Activated CD4-positive, alpha-beta T cell treated with anti-CD3 and anti-CD28 coated beads, Interleukin-2, amount 50 U/mL, for 4 hours (primary cell): Measurements from ENCODE around the gene PAQR4.
A peak's percentile ranks its signal among the peaks of the same experiment; 100 is the strongest.

ENCODE experiments used
- DNase-seq, 2 experiments: peaks; one replicate each; pipeline ENCODE4 v3.0.0-alpha.2; 2020

The PAQR4 gene

DNA sequence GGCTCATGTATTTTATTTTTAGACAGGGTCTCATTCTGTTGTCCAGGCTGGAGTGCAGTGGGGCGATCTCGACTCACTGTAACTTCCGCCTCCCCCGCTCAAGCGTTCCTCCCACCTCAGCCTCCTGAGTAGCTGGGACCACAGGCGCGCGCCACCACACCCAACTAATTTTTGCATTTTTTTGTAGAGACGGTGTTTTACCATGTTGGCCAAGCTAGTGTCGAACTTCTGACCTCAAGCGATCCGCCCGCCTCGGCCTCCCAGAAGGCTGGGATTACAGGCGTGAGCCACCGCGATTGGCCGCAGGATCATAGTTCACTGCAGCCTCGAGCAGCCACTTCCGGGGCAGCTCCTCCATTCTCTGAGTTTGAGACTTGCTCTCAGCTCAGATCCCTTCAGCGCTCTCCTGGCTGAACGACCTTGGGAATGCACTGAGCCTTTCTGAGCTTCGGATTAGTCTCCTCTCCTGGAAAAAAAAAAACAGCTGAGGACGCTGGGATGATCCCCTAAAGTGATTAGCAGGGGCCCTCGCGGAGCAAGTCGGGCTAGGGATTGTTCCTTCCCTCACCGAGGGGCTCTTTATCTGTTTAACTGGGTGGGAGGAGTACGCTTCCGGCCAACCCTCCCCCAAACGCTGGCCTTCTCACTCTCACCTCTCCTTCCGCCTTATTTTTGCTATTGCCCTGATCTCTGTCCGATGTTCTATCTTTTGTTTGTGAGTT is 12.2 kb downstream of the PAQR4 start:
- no peak for DNase-seq

DNA sequence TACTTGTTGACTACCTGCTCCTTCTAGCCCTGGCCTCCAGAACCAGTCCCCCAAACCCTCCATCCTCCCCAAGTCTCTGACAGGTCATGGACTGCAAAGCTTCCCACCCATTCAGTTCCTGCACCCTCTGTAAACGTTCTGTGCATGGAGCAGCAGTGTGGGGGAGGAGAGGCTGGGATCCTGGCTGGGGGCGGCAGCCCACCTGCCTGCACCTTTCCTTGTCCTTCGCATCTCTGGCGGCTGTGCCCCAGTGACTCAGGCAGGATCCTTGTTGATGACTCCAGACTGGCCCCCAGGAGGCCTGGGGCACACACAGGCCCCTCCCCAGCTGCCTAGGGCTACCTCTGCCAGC is 12.7 kb downstream of the PAQR4 start:
- no peak for DNase-seq

DNA sequence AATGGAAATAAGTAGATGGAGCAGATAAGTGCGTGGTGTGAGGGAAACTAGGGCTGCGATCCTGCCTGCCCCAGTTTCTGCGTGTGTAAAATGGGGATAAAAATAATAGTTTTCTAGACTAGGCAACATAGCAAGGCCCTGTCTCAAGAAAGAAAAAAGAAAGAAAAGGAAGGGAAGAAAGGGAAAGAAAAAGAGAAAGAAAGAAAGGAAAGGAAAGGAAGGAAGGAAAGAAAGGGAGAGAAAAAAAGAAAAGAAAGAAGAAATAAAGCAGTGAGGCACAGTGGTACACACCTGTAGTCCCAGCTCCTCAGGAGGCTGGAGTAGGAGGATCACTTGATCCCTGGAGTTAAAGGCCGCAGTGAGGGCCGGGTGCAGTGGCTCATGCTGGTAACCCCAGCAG is 13.3 kb downstream of the PAQR4 start:
- DNase-seq, result no peak

DNA sequence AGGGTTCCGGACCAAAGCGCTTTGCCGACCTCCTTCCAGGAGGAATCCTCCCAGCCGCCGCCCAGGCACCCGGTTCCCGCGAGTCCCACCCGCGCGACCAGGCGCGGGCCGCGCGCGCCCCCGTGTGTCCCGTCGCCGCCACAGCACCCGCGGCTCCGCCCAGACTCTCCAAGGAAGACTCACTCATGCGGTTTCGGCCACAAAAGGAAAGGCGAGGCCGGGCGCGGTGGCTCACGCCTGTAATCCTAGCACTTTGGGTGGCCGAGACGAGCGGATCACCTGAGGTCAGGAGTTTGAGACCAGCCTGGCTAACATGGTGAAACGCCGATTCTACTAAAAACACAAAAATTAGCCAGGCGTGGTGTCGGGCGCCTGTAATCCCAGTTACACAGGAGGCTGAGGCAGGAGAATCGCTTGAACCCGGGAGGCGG is 14.6 kb downstream of the PAQR4 start:
- peak; percentile 46 to 47 for DNase-seq

DNA sequence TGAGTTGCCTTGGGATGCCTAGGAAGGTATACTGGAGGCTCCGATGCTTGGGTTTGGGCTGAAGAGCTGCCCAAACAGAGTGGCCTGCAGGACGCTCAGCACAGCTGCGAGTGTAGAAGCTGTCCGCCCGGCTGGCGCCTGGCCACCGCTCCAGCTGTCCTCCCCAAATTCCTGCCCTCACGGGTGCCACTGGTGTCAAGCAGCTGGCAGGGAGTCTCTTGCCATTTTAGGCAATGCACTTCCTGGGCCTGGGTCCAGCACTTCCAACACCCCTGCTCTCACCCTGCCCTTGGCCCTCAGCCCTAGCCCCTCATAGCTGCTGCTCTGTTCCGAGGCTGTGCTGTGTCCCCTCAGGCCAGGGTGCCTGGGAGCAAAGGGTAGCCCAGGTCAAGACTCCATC is 16.3 kb downstream of the PAQR4 start:
- no peak for DNase-seq

DNA sequence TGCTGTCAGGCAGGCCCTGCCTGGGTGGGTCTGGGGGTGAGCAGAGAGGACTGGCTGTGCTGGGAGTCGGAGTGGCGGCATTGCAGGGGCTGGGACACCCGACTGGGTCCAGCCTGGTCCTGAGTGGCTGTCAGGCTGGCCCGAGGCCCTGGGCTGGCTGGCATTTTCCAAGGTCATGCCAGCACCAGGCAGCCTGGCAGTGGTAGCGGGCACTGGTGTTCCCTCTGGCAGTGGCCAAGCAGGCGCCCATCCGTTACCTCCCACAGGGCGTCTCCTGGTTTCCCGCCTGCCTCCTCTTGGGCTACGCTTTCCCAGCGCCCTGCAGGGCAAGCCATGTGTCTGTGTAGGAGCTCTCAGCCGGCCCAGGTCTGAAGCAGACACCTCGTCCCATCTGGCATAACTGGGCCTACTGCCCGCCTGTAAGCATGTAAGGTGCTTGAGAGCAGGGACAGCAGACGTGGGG is 16.8 kb downstream of the PAQR4 start:
- no peak for DNase-seq

DNA sequence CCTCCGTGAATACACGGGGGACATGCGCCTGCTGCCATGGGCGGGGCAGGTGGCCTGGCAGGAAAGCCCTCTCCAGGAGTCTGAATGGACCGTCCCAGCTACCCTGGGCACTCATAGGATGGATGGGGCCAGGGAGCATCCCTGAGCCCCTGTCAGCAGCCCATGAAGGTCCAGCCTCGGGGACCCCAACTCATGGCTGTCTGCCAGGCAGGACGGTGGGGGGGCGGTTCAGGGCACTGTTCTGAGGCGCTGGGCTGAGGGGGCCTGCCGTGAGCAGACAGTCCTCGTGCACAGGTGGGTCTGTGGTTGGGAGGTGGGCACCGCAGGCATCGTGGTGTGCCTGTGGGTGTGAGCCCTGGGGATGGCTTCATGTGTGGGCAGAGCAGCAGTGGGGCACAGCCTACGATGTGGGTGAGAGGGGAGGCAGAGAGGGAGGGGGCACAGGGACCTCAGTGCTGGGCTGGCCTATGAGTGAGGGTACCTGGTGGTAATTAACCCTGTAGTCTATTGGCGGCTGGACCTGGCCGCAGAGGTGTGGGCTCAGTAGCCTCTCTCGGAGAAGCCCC is 17.6 kb downstream of the PAQR4 start:
- no peak for DNase-seq

DNA sequence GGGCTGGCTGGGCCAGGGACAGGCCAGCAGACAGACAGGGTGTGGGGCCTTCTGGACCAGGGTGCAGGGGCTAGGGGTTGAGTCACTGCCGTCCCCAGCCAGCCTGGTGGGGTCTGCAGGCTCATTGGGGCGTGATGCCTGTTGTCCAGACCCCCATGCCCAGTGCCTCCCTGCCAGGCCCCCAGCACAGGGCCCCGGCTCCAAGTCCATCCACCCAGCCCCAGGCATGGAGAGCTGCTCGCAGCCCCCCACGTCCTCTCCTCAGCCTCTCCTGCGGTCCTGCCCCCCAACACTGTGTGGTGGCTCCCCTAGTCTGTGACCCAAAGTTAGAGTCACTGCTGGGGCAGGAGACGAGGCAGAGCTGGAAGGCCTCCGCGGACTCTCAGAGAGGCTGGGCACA is 18.1 kb downstream of the PAQR4 start:
- DNase-seq, result no peak

DNA sequence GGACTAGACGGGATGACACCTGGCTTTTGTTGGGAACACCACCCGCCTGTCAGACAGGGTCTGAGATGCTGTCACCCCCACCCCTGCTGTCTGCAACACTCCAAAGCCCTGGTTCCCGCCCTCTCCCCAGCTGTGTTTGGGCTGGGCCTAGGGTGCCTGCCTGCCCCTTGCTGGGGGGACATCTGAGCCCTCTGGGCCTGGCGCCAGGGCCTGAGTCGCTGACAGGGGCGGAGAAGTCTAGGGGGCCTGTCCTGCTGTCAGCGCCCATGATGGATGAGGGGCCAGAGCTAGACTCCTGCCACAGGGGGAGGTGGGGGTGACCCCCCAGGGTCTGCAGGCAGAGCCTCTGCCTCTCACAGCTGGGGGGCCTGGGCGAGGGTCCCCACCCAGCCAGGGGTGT is 18.7 kb downstream of the PAQR4 start:
- DNase-seq, result no peak

DNA sequence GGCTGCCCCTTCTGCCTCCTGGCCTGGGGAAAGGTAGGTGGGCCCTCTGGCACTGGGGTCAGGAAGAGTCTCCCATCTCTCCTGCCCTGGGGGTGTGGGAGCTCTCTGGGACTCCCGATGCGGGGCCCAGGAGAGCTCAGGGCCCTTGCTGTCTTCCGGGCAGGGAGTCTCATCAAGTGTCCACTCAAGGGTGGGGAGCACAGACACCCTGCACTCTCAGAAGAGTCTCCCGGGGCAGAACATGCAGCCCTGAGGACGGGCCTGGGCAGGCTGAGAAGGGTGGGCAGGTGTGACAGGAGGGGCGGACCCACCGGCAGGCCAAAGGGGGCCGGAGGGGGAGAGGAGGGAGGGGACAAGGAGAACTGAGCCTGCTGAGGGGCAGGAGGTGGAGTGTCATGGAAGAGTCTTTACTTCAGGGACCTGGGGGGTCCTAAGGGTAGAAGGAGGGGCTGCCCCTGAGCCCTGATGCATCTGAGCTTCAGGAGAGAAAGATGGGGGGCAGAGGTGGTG is 19.5 kb downstream of the PAQR4 start:
- no peak for DNase-seq

DNA sequence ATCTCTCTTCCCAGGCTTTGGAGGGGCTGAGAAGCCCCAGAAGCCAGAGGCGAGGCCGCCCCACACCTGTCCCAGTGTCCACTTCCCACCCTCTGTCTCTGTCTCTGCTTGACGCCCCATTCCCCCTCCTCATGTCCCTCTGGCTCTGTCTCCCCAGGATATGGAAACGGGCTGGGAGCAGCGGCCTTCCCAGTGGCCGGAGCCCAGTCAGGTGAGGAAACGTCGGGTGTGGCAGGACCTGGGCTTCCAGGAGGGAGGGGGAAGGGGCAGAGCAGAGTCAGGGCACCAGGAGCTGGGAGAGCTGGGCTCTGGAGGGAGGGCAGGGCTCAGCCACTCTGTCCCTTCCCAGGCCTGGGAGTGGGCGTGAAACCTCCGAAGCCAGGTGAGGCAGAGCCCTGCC is 21.7 kb downstream of the PAQR4 start:
- DNase-seq, result no peak

DNA sequence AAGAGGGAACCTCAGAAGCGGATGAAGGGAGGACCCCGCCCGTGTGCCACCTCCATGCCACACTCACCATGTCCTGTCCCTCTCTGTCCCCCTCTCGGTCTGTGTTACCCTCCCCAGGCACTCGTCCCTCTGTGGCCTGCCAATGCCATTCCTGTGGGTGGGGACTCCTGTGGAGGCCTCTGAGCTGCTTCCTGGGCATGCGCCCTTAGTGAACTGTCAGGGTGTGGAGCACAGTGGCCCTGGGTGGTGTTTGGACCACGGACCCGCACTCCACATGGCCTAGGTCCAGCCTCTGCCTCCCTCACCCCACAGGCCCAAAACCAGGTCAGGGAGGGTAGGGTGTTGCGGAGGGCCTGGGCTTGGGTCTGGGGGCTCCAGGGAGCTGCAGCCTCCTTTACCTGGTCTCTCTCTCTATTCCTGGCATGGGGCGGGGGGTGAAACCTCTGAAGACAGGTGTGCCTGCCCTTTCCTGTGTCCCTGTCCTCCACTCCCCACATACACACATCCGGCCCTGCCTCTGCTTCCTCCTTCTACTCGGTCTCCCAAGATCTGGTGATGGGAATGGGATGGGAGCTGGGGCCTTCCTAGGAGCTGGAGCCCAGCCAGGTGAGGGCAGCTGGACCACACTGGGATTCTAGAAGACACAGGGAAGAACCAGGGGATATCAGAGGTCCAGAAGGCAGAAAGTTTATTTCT is 22.6 kb downstream of the PAQR4 start:
- no peak for DNase-seq

DNA sequence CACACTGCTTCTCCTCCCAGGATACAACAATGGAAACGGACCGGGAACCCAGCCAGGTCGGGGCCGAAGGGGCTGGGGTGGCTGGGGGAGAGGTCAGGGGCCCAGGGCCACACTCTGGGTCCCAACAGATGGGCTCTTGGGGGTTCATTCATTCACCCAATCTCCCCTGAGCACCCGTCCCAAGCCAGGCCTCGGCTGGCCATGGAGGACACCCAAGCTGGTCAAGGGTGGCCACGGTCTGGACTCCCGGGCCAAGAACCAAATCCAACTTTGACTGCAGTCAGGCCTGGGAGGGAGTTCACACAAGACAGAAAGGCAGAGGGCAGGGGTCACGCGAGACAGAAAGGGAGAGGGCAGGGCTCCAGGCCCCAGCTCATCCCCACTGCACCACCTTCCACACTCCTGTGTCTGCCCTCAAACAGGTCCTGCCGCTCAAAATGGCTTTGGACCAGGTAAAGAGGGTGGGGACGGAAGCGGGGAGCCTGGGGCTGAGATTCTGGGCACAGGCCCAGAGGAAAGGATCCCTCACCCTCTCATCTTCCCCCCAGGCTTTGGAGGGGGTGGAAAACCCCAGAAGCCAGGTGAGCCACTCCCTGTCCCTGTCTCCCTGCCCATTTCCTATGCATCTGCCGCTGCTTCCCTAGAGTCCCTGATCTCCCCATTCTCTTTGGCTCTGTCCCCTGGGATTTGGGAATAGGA is 23.4 kb downstream of the PAQR4 start:
- no peak for DNase-seq

DNA sequence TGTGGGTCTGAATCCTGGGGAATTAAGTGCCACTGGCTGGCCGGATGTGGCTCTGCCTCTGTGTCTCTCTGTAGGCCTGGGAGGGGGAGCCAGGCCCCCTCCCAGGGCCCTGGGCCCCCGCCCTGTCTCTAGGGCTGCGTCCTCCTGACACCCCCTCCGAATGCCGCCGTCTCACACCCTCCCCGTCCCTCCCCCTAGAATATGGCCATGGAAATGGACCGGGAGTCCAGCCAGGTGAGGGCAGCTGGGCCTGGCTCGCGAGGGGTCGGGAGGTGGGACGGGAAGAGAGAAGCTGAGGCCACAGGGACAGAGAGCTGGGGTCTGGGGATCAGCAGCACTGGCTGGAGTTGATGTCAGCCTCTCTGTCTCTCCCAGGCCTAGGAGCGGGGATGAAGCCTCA is 27.1 kb downstream of the PAQR4 start:
- DNase-seq, result no peak

DNA sequence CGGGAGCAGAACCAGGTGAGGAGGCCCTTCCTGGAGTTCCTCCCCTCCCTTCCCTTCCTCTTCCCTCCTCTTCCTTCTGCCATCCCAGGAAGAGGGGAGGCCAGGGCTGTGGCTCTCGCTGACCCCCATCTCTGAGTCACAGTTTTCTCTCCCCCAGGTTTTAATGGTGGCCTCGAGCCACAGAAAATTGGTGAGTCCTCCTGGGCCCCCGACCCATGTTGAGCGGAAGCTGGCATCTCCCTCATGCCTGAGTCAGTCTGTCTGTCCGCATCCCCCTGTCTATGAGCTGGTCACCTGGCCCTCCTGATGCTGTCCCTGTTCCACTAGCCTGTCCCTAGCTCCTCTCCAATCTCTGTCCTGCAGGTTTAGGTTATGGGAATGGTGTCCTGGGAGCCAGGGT is 30.8 kb downstream of the PAQR4 start:
- DNase-seq, result no peak

DNA sequence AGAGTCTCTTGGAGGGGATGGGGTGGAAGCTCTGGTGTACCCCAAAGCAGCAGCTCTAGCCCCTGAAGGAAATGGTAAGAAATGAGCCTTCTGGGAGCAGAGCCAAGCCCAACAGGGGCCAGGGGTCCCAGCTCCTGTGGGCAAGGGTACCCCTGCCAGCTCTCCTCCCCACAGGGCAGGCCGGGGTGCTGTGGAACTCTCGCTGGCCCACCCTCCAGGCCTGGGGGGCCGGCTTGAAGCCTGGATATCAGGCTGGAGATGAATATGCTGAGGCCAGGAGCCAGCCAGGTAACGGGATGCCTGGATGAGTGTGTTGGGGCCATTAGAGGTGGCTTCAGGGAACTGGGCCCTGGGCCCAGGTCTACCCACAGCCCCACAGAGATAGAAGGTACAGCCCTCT is 31.4 kb downstream of the PAQR4 start:
- DNase-seq, result no peak

DNA sequence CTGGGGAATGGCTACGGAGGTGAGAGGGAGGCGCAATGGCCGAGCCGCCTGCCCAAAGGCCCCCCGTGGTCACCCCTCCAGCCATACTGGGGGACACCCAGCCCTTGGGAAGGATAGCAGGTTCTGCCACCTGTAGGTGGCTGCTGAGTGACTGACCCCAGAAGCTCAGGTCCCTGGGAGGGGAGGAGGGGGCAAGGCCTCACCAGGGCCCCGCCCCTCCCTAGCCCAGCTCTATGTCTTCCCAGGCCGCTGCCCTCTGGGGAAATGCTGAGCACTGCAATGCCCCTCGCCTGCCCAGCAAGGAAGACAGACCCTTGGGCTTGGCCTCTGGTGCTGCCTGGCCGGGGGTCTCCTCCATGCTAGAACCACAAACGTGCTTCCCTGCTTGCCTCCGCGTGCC is 32.2 kb downstream of the PAQR4 start:
- DNase-seq, result no peak

DNA sequence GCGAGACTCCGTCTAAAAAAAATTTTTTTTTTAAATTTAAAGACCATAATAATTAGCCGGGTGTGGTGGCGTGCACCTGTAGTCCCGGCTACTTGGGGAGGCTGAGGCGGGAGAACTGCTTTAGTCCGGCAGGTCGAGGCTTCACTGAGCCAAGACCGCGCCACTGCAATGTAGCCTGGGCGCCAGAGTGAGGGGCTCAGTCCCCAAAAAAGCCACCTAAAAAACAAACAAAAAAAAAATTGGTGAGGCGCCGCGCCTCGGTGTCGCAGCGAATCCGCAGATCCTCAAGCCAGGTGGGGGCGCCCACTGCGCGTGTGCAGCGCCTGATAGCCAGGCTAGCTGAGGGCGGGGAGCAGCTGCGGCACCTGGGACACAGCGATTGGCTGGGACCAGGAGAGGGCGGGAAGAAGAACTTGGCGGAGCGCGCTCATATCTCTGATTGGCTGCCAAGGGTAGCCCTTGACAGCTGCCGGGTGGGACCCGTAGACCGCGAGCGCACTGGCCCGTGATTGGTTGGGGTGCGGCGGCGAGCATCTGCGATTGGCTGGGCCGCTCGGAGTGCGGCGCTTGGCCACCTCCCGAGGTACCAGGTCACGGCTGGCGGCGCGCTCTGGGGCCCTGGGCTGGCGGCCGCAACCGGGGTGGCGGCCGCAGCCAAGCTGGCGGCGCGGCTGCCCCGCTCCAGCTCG is 34.6 kb downstream of the PAQR4 start:
- DNase-seq, result peak; percentile 95

DNA sequence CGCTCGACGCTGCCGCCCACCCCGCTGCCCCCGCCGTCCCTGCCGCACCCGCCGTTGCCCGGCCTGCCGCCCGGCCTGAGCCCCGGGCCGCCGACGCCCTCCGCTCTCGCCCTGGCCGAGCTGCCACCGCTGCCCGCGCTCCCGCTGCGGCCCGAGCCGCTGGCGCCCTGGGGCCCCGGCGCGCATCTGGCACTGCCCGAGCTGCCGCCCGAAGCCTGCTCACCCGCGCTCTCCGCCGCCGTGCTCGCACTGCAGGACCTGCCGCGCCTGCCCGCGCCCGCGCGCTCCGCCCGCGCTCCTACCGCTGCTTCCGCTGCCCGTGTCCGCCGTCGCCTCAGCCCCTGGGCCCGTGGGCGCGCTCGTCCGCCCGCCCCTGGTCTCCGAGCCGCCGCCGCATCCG is 35.2 kb downstream of the PAQR4 start:
- DNase-seq, result no peak

DNA sequence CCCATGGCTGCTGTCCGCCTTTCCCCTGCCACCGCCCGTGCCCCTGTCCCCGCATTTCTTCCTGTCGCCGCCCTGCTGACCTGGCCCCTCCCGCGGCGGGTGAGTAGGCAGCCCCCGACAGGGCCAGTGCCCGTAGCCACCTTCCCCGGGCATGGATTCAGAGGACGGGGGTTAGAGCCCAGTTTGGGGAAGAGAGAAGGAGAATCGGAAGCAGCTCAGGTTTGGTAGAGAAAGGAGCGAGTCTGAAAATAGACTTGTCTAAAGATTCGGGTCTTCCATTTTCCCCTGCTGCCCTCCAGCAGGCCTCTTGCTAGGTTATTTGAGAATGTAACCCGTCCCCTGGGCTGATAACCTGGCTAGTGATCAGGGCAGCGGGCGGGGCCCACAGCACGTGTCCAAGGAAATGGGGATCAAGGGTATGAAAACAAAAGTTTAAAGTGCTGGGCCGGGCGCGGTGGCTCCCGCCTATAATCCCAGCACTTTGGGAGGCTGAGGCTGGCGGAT is 35.7 kb downstream of the PAQR4 start:
- no peak for DNase-seq

DNA sequence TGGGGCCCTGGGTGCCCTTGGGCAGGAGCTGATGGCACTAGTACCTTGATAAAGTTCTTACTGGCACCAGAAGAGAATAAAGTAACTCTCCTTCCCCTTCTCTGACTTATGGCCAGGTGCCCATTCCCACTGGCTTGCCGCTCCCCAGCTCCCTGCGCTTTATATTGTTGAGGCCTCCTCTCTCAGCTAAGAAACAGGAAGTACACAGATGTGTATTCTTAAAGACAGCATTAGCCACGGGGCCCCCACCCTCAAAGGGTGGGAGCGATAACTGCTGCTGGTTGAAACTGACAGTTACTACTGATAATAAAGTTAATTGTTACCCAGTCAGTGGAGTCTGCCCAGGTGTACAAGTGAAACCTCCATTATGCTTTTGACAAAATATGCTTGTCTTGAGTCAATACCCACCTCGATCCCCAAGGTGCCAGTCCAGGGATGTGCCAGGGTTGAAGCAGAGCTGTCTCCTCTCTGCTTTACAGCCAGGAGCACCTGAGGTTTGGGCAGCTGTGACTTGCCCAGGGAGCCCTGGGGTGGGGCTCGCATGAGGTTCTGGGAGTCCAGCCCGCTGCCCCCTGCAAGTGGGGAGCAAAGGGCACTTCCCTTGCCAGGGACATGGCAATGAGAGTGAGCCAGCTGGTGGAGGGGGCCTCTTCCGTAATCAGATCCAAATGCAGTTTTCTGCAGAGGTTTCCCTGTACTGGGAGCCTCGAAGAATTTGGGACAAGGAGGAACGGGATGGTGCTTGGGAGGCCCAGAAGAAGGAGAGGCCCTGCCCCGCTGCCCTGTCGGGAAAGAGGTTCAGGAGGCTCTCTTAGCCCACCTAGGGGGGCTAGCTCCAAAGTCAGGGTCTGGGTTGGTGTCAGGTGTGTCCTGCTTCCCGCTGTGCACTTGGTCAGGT is 38.2 kb downstream of the PAQR4 start:
- DNase-seq, result no peak
